ENCODE data around the gene NBEAL2. TPM values are rescaled to one million over a fixed set of nuclear protein-coding genes. Genes with fewer than 3 reads are reported as not detected.

NBEAL2 gene
- total and polyA plus RNA-seq, 10 of the 15 experiments (the other 5 are each of a cell fraction or from before 2014, with no cell fraction given): 0.07 to 127 (median 29.4) TPM

DNA sequence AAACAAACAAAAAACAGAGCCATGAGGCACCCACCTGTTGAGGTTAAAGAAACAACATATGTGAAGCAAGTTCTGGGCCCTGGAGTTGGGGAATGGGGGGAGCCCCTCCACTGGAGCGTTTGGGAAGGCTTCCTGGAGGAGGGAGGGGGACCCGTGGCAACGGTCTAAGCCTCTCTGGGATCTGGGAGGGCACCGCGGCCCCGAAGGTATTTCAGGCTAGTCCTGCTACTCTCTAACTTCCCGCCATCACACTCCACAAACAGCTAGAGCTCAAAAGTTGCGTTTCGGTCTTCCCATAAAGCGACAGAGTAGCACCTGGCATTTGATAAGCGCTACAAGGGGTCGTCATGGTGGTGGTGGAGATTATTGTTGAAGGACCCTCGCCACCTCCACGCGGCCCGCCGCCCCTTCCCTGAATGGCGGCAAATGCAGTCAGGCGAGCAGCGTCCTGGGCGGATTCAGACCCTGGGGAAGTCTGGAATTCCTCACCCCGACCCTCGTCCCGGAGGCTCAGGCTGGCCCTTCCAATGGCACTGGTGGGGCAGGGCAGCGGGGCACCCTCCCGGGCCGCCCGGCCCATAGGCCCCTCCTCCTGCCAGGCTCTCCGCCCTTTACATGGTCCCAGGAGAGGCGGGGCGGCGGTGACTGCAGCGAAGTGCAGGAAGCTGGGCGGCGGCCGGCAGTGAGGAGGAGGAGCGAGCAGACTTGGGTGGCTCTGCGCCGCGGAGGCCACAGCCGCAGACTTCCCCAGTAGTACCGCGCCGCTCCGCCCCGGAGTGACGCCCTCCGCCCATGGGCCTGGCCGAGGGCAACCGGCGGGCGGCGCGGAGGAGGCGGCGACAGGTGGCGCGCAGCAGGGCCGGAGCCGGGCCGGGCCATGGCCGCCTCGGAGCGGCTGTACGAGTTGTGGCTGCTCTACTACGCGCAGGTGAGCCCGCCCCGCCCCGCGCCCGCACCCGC lies at the start of gene NBEAL2 (continued):
- TF ChIP-seq, protein P1, sequence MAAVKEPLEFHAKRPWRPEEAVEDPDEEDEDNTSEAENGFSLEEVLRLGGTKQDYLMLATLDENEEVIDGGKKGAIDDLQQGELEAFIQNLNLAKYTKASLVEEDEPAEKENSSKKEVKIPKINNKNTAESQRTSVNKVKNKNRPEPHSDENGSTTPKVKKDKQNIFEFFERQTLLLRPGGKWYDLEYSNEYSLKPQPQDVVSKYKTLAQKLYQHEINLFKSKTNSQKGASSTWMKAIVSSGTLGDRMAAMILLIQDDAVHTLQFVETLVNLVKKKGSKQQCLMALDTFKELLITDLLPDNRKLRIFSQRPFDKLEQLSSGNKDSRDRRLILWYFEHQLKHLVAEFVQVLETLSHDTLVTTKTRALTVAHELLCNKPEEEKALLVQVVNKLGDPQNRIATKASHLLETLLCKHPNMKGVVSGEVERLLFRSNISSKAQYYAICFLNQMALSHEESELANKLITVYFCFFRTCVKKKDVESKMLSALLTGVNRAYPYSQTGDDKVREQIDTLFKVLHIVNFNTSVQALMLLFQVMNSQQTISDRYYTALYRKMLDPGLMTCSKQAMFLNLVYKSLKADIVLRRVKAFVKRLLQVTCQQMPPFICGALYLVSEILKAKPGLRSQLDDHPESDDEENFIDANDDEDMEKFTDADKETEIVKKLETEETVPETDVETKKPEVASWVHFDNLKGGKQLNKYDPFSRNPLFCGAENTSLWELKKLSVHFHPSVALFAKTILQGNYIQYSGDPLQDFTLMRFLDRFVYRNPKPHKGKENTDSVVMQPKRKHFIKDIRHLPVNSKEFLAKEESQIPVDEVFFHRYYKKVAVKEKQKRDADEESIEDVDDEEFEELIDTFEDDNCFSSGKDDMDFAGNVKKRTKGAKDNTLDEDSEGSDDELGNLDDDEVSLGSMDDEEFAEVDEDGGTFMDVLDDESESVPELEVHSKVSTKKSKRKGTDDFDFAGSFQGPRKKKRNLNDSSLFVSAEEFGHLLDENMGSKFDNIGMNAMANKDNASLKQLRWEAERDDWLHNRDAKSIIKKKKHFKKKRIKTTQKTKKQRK (IDR thresholded peaks at IDR 0.05; ENCODE audit: low read depth, low read length): no peak
- TF ChIP-seq, protein P2, sequence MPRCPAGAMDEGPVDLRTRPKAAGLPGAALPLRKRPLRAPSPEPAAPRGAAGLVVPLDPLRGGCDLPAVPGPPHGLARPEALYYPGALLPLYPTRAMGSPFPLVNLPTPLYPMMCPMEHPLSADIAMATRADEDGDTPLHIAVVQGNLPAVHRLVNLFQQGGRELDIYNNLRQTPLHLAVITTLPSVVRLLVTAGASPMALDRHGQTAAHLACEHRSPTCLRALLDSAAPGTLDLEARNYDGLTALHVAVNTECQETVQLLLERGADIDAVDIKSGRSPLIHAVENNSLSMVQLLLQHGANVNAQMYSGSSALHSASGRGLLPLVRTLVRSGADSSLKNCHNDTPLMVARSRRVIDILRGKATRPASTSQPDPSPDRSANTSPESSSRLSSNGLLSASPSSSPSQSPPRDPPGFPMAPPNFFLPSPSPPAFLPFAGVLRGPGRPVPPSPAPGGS (IDR thresholded peaks at IDR 0.05; ENCODE audit: borderline replicate concordance, insufficient read depth, low read depth, low read length, poor library complexity, severe bottlenecking): peak; percentile 41
- TF ChIP-seq ZNF274 (IDR thresholded peaks at IDR 0.05; ENCODE audit: insufficient read depth, insufficient read length) (no peak), RUNX3 (IDR thresholded peaks at IDR 0.05; ENCODE audit: low read length) (peak; percentile 50), SREBF2 (IDR thresholded peaks at IDR 0.05; ENCODE audit: low read length) (no peak), SPI1 (IDR thresholded peaks at IDR 0.05; ENCODE audit: borderline replicate concordance, insufficient read depth, low read depth, low read length) (peak; percentile 30; the same call in 1 of the 2 replicates), RAD21 (IDR thresholded peaks at IDR 0.05; ENCODE audit: insufficient read depth, low read depth, low read length) (no peak), ESRRA (IDR thresholded peaks at IDR 0.05; ENCODE audit: low read length) (no peak), BHLHE40 (IDR thresholded peaks at IDR 0.05; ENCODE audit: borderline replicate concordance in 1 of 2, low read depth in 2 of 2, low read length in 1 of 2) (peak in 1 of 2 experiments; percentile 72; a peak in 1 of 4 replicates), KLF5 (IDR thresholded peaks at IDR 0.05; ENCODE audit: partially characterized antibody) (no peak), NFYA (IDR thresholded peaks at IDR 0.05; ENCODE audit: borderline replicate concordance, low read depth, low read length) (no peak), STAT3 (IDR thresholded peaks at IDR 0.05; ENCODE audit: low read depth, low read length) (no peak), BMI1 (IDR thresholded peaks at IDR 0.05; ENCODE audit: borderline replicate concordance) (no peak), EP300 (IDR thresholded peaks at IDR 0.05; ENCODE audit: borderline replicate concordance in 1 of 2, control insufficient read depth in 1 of 2, low read depth in 2 of 2, low read length in 2 of 2) (no peak), HDAC2 (IDR thresholded peaks at IDR 0.05) (no peak), POLR2AphosphoS5 (IDR thresholded peaks at IDR 0.05; ENCODE audit: low read length) (no peak)
- TF ChIP-seq, protein P3, sequence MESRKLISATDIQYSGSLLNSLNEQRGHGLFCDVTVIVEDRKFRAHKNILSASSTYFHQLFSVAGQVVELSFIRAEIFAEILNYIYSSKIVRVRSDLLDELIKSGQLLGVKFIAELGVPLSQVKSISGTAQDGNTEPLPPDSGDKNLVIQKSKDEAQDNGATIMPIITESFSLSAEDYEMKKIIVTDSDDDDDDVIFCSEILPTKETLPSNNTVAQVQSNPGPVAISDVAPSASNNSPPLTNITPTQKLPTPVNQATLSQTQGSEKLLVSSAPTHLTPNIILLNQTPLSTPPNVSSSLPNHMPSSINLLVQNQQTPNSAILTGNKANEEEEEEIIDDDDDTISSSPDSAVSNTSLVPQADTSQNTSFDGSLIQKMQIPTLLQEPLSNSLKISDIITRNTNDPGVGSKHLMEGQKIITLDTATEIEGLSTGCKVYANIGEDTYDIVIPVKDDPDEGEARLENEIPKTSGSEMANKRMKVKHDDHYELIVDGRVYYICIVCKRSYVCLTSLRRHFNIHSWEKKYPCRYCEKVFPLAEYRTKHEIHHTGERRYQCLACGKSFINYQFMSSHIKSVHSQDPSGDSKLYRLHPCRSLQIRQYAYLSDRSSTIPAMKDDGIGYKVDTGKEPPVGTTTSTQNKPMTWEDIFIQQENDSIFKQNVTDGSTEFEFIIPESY (IDR thresholded peaks at IDR 0.05): no peak
- TF ChIP-seq, protein P4, sequence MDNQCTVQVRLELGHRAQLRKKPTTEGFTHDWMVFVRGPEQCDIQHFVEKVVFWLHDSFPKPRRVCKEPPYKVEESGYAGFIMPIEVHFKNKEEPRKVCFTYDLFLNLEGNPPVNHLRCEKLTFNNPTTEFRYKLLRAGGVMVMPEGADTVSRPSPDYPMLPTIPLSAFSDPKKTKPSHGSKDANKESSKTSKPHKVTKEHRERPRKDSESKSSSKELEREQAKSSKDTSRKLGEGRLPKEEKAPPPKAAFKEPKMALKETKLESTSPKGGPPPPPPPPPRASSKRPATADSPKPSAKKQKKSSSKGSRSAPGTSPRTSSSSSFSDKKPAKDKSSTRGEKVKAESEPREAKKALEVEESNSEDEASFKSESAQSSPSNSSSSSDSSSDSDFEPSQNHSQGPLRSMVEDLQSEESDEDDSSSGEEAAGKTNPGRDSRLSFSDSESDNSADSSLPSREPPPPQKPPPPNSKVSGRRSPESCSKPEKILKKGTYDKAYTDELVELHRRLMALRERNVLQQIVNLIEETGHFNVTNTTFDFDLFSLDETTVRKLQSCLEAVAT (IDR thresholded peaks at IDR 0.05): 0 out of 2 replicates have a peak, but pooled peaks have one; percentile 49
- TF ChIP-seq, protein P5, sequence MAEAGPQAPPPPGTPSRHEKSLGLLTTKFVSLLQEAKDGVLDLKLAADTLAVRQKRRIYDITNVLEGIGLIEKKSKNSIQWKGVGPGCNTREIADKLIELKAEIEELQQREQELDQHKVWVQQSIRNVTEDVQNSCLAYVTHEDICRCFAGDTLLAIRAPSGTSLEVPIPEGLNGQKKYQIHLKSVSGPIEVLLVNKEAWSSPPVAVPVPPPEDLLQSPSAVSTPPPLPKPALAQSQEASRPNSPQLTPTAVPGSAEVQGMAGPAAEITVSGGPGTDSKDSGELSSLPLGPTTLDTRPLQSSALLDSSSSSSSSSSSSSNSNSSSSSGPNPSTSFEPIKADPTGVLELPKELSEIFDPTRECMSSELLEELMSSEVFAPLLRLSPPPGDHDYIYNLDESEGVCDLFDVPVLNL (IDR thresholded peaks at IDR 0.05; ENCODE audit: low read depth, low read length): peak; percentile 27; the same call in 1 of the 2 replicates

All from GM12878 (cell line).